GM23248 (cell line): Measurements from ENCODE around the gene ZNF160. TPM values are rescaled to one million over a fixed set of nuclear protein-coding genes. Genes with fewer than 3 reads are reported as not detected.
A peak's percentile ranks its signal among the peaks of the same experiment; 100 is the strongest.
"Not testable (repeated sequence)": the region's sequence is repeated elsewhere in the genome, so short reads cannot be mapped to it uniquely, and the experiment has no call there.

Experiments
- DNase-seq: peaks from one replicate; pipeline ENCODE4 v3.0.0-alpha.2; 2015
- H2AFZ ChIP-seq: fragments of 200-600 bp; sonication (generic); 2 replicates; pipeline ENCODE4 v1.6.1; 2016; ENCODE audit warnings: antibody characterized with exemption
- H3F3A ChIP-seq: fragments of 200-600 bp; sonication (generic); 2 replicates; pipeline ENCODE4 v1.6.1; 2016; ENCODE audit warnings: mild to moderate bottlenecking, antibody characterized with exemption, mixed run types; ENCODE audit not compliant: insufficient read depth
- H3K27ac ChIP-seq: fragments of 200-600 bp; sonication (generic); 2 replicates; pipeline ENCODE4 v1.5.1; 2016; ENCODE audit warnings: mild to moderate bottlenecking
- H3K27me3 ChIP-seq: fragments of 200-600 bp; sonication (generic); replicated peaks from 2 replicates; pipeline ENCODE4 v1.6.1; 2016; ENCODE audit warnings: mild to moderate bottlenecking; ENCODE audit not compliant: insufficient read depth
- H3K36me3 ChIP-seq: fragments of 200-600 bp; sonication (generic); 2 replicates; pipeline ENCODE4 v1.6.1; 2016; ENCODE audit warnings: low read depth, mild to moderate bottlenecking
- H3K4me1 ChIP-seq: fragments of 200-600 bp; sonication (generic); 2 replicates; pipeline ENCODE4 v1.6.1; 2016; ENCODE audit warnings: mild to moderate bottlenecking; ENCODE audit not compliant: insufficient read depth
- H3K4me2 ChIP-seq: fragments of 200-600 bp; sonication (generic); one replicate; pipeline ENCODE4 v1.6.1; 2016; ENCODE audit warnings: mild to moderate bottlenecking; ENCODE audit not compliant: unreplicated experiment
- H3K4me3 ChIP-seq: fragments of 200-600 bp; sonication (generic); 2 replicates; pipeline ENCODE4 v1.5.1; 2016; ENCODE audit warnings: mild to moderate bottlenecking
- H3K79me2 ChIP-seq: fragments of 200-600 bp; sonication (generic); 2 replicates; pipeline ENCODE4 v1.6.1; 2016; ENCODE audit warnings: mild to moderate bottlenecking; ENCODE audit not compliant: insufficient read depth
- H3K9ac ChIP-seq: fragments of 200-600 bp; sonication (generic); 2 replicates; pipeline ENCODE4 v1.6.1; 2016; ENCODE audit warnings: mild to moderate bottlenecking
- H3K9me2 ChIP-seq: fragments of 200-600 bp; sonication (generic); 2 replicates; pipeline ENCODE4 v1.6.1; 2016; ENCODE audit warnings: mixed run types, mild to moderate bottlenecking, moderate library complexity; ENCODE audit not compliant: insufficient read depth
- H3K9me3 ChIP-seq: fragments of 200-600 bp; sonication (generic); one replicate; pipeline ENCODE4 v1.6.1; 2017; ENCODE audit warnings: low read depth
- H4K20me1 ChIP-seq: fragments of 200-600 bp; sonication (generic); 2 replicates; pipeline ENCODE4 v1.6.0; 2016; ENCODE audit not compliant: insufficient read depth
- EZH2 ChIP-seq: fragments of 200-600 bp; sonication (generic); IDR thresholded peaks from 2 replicates; pipeline ENCODE4 v1.6.1; 2018; ENCODE audit warnings: antibody characterized with exemption, mild to moderate bottlenecking; ENCODE audit not compliant: insufficient read depth, poor library complexity, severe bottlenecking
- EZH2phosphoT487 ChIP-seq: fragments of 200-600 bp; sonication (generic); IDR thresholded peaks from 2 replicates; pipeline ENCODE4 v1.6.1; 2018; ENCODE audit warnings: antibody characterized with exemption, moderate library complexity, mild to moderate bottlenecking, low read depth; ENCODE audit not compliant: insufficient read depth
- WGBS, 2 experiments: methylation state at CpG; one replicate each; pipeline ENCODE4 v1.1.6; 2015 to 2017; ENCODE audit warnings: low lambda C conversion rate in 2 of 2, low coverage in 1 of 2; ENCODE audit errors: missing lambda C conversion rate in 2 of 2; 5-methylcytosine and 5-hydroxymethylcytosine counted together
- in situ Hi-C: fragments of 300-500 bp; cut with MboI; formaldehyde crosslinking; loops from 2 replicates; pipeline ENCODE4 v1.15.0; 2020
- polyA plus RNA-seq: library from polyadenylated mRNA; unstranded; fragments of >200 nt; fragmentation: Nextera tagmentation; extraction: Ambion mirVana; gene quantifications from 2 replicates; pipeline ENCODE4 v1.2.1, GENCODE V29; 2016
- total RNA-seq: library from RNA; depleted of rRNA; stranded (reverse); fragments of >200 nt; shearing (Covaris generic); gene quantifications from 2 replicates; pipeline ENCODE4 v1.2.3, GENCODE V29; 2014

ZNF160 gene
- total and polyA plus RNA-seq, 2 experiments from 2014 or later = 20.6 to 23.0 TPM

DNA sequence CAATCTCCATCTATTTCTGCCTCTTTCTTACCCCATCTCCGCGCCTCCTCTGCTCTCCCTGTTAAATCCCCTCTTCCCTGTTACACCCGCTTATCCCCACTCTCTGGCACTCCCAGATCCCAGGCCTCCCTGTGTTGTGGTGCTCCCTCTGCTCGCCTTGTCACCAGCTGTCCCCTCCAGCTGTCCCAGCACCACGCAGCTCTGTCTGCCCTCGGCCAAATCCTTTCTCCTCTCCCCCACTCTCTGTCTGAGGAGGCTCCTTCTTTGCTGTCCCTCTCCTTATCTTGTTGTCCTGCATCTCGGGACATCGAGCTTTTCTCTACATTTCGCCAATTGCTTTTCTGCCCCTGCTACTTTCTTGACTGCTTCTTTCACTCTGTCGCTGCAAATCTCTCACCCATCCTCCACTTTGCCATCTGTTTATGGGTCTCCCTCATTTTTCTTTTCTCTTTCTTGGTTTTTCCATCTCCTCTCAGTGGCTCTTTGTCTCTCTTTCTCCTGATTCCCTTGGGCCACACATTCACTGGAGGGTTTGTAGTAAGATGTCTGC is 941 bp downstream of the ZNF160 start:
- Histone ChIP-seq H3K4me2 (peak overlapping the region; percentile 89), H2AFZ (peak overlapping the region; percentile 83), H3K9me3 (no peaks in the 10 kb centered on the region), H3K27ac (peak overlapping the region; percentile 91), H4K20me1 (no peaks in the 10 kb centered on the region), H3K4me1 (peaks cover 7% of the 10 kb centered on the region; the same call in 1 of the 2 replicates), H3K9me2 (no peaks in the 10 kb centered on the region), H3K79me2 (peaks cover 58% of the 10 kb centered on the region), H3K9ac (peak overlapping the region; percentile 95), H3K27me3 (no peaks in the 10 kb centered on the region), H3K4me3 (peak overlapping the region; percentile 88), H3K36me3 (0 out of 2 replicates have a peak, but pooled peaks cover 5% of the 10 kb centered on the region), H3F3A (peaks cover 11% of the 10 kb centered on the region; the same call in 1 of the 2 replicates)
- no peak for TF ChIP-seq EZH2
- no peak for TF ChIP-seq EZH2phosphoT487
- DNase-seq = peak; percentile 16
- 9 to 14% methylated on average over 10 of the region's 10 CpGs for WGBS, 2 experiments
- in situ Hi-C loops = no loop called here

DNA sequence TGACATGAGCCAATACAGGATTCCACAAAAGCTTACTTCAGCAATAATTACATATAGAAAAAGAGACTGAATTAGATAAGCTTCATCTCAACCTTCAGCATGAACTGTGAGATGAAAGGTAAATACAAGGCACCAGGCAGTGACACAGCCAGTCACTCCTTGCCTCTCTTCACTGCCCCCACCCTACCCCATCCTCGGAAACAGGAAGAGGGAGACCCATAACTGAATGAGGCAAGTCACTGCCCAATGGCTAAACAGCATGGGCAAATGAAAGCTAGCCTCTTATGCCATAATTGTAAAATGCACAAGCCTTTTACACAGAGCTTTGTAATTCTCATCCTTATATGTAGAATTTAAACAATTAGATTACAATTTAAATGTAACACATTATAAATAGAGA is 1.7 kb downstream of the ZNF160 start:
- Histone ChIP-seq H2AFZ (no peak overlapping the region), H3K27ac (no peak overlapping the region), H4K20me1 (no peaks in the 10 kb centered on the region), H3K9me3 (no peaks in the 10 kb centered on the region), H3K9me2 (no peaks in the 10 kb centered on the region), H3K27me3 (no peaks in the 10 kb centered on the region), H3K79me2 (peaks cover 59% of the 10 kb centered on the region), H3F3A (peaks cover 11% of the 10 kb centered on the region; the same call in 1 of the 2 replicates), H3K9ac (peak overlapping the region; percentile 95), H3K4me2 (peak overlapping the region; percentile 89), H3K36me3 (0 out of 2 replicates have a peak, but pooled peaks cover 5% of the 10 kb centered on the region), H3K4me3 (peak overlapping the region; percentile 88), H3K4me1 (peaks cover 7% of the 10 kb centered on the region; the same call in 1 of the 2 replicates)
- in situ Hi-C loops = no loop called here
- TF ChIP-seq EZH2 = no peak
- TF ChIP-seq EZH2phosphoT487 = no peak
- DNase-seq = peak; percentile 34
- WGBS, 2 experiments = 0 to 13% methylated on average over 1 of the region's 1 CpG

DNA sequence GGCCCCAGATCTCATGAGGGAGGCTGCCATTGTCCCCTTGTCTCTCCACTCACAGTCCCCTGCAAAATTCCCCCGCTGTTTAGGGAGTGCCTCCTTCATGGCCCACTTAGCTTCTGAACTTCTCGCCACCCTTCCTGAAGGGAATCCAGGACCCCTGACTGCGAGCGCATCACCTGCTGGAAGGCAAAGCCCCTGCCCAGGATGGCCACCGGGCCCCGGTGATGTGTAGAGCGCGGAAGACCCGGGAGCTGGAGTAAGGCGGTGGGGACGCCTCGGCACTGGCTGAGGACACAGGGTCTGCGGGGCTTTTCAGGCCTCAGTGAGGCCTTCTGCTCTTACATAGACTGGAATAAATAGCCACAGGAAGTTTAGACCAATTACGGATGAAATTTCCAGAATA is 4.7 kb downstream of the ZNF160 start:
- H4K20me1 ChIP-seq, H3K9ac ChIP-seq, H3K36me3 ChIP-seq, H3K9me3 ChIP-seq, H2AFZ ChIP-seq, H3K27ac ChIP-seq, H3K4me1 ChIP-seq, H3K27me3 ChIP-seq, H3F3A ChIP-seq, H3K9me2 ChIP-seq, H3K4me2 ChIP-seq, DNase-seq, H3K4me3 ChIP-seq, in situ Hi-C loops: not testable (repeated sequence)
- 93% methylated on average over 14 of the region's 14 CpGs for WGBS, 2 experiments
- H3K79me2 ChIP-seq = peaks cover 84% of the 10 kb centered on the region

DNA sequence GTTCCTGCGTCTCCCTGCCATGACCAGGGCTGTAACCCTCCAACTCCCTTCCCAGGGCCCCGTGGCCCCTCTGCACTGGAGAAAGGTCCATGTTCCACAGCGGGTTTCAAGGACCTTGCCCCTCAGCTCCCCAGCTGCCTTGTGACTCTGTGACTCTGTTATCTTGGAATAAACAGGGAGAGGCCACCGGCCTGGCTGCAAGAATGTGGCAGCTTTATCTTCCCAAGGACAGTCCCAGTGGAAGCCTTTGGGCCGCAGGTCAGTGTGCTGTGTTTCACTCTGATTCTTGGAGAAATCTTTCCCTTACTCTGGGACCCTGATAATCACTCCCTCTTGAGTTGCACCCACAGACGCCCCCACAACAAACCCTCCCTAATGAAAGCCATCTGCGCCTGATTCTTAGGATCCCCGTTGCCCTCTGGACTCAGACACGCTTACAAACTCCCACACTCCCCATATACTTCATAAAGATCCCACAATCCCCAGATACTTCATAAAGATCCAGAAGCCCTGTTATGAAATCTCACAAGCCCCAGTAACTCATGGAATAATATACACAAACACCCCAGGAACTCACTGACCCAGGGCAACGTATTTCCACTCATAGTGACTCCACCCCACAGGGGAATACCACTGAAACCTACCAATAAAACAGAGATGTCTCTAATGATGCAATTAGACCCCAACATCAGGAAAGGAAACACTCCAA is 6.1 kb downstream of the ZNF160 start:
- H3K27me3 ChIP-seq, DNase-seq, H3K4me2 ChIP-seq, H3K4me3 ChIP-seq, H3K27ac ChIP-seq, H2AFZ ChIP-seq, H3F3A ChIP-seq, H3K4me1 ChIP-seq, H3K36me3 ChIP-seq, H4K20me1 ChIP-seq, H3K9me2 ChIP-seq, H3K9me3 ChIP-seq, H3K9ac ChIP-seq, in situ Hi-C loops: not testable (repeated sequence)
- H3K79me2 ChIP-seq = peaks cover 88% of the 10 kb centered on the region
- WGBS, 2 experiments = 69 to 71% methylated on average over 3 to 4 of the region's 10 CpGs

DNA sequence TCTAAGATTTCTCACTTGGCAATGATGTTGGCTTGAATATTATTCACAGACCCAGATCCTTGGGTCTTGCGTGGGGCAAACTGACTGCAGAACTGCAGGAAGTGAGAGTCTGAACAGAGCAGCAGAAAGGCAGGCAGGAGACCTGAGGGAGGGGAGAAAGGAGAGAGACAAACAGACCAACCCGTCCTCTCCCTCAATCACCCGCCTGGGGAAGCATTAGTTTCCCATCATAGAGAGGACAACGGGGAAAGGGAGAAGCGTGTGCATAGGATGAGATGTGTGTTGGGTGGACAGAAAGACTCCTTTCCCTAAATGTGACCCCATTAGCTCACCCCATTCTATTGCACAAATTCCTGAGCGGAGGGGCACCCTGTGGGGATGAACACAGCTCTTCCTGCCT is 6.6 kb downstream of the ZNF160 start:
- DNase-seq, H3K4me2 ChIP-seq, H3K4me3 ChIP-seq, H4K20me1 ChIP-seq, H3K9me2 ChIP-seq, H3K9ac ChIP-seq, H2AFZ ChIP-seq, H3K4me1 ChIP-seq, H3K27me3 ChIP-seq, H3K27ac ChIP-seq, H3F3A ChIP-seq, H3K9me3 ChIP-seq, in situ Hi-C loops: not testable (repeated sequence)
- H3K36me3 ChIP-seq = peaks cover 15% of the 10 kb centered on the region; the same call in 1 of the 2 replicates
- WGBS, 2 experiments = 62 to 65% methylated on average over 5 of the region's 6 CpGs
- H3K79me2 ChIP-seq = peaks cover 88% of the 10 kb centered on the region
